Measurements from ENCODE around the gene GOLT1A.

GRCh38 chr1:204240233-204240632 is 26.4 kb upstream of the GOLT1A start:
- TF ChIP-seq, protein P1, sequence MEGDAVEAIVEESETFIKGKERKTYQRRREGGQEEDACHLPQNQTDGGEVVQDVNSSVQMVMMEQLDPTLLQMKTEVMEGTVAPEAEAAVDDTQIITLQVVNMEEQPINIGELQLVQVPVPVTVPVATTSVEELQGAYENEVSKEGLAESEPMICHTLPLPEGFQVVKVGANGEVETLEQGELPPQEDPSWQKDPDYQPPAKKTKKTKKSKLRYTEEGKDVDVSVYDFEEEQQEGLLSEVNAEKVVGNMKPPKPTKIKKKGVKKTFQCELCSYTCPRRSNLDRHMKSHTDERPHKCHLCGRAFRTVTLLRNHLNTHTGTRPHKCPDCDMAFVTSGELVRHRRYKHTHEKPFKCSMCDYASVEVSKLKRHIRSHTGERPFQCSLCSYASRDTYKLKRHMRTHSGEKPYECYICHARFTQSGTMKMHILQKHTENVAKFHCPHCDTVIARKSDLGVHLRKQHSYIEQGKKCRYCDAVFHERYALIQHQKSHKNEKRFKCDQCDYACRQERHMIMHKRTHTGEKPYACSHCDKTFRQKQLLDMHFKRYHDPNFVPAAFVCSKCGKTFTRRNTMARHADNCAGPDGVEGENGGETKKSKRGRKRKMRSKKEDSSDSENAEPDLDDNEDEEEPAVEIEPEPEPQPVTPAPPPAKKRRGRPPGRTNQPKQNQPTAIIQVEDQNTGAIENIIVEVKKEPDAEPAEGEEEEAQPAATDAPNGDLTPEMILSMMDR (conservative IDR thresholded peaks at IDR 0.05; ENCODE audit: low read depth, low read length), result no peak
- no peak for TF ChIP-seq EZH2 (IDR thresholded peaks at IDR 0.05; ENCODE audit: borderline replicate concordance, low read depth, low read length, poor library complexity, severe bottlenecking)
